Glutamatergic neuron (in vitro differentiated cells): Measurements from ENCODE around the gene NRXN3. TPM values are rescaled to one million over a fixed set of nuclear protein-coding genes. Genes with fewer than 3 reads are reported as not detected.

ENCODE experiments used
- DNase-seq: peaks from one replicate; pipeline ENCODE4 v3.0.0; 2022
- H3K27ac Mint-ChIP-seq: one replicate; pipeline ENCODE4 v1.8.0; 2020; ENCODE audit warnings: mild to moderate bottlenecking, mixed read lengths, inconsistent platforms; ENCODE audit not compliant: unreplicated experiment
- H3K27me3 Mint-ChIP-seq: one replicate; pipeline ENCODE4 v1.8.0; 2020; ENCODE audit warnings: mild to moderate bottlenecking, moderate library complexity, mixed read lengths, inconsistent platforms; ENCODE audit not compliant: unreplicated experiment
- H3K36me3 Mint-ChIP-seq: one replicate; pipeline ENCODE4 v1.8.0; 2020; ENCODE audit warnings: mild to moderate bottlenecking, mixed read lengths, inconsistent platforms; ENCODE audit not compliant: unreplicated experiment
- H3K4me1 Mint-ChIP-seq: one replicate; pipeline ENCODE4 v1.8.0; 2020; ENCODE audit warnings: mild to moderate bottlenecking, low read depth, mixed read lengths, inconsistent platforms; ENCODE audit not compliant: unreplicated experiment
- H3K4me3 Mint-ChIP-seq: one replicate; pipeline ENCODE4 v1.8.0; 2020; ENCODE audit warnings: mild to moderate bottlenecking, mixed read lengths, inconsistent platforms; ENCODE audit not compliant: unreplicated experiment
- H3K9me3 Mint-ChIP-seq: one replicate; pipeline ENCODE4 v1.8.0; 2020; ENCODE audit warnings: mild to moderate bottlenecking, moderate library complexity, mixed read lengths, inconsistent platforms; ENCODE audit not compliant: unreplicated experiment
- total RNA-seq: library from RNA; stranded (reverse); fragmentation: NEBNext Ultra II Directional; extraction: Animal tissue kit (Norgen Biotek cat#: 25700); gene quantifications from one replicate; pipeline ENCODE4 v1.2.1, GENCODE V29; 2021; ENCODE audit not compliant: unreplicated experiment
- TF ChIP-seq, protein P1 (sequence below): fragments of 200-600 bp; sonication (generic); IDR thresholded peaks from one replicate; pipeline ENCODE4 v1.5.0; 2021; ENCODE audit not compliant: partially characterized antibody, unreplicated experiment

NRXN3 gene
- total RNA-seq, 1 donor from 2014 or later, result 1.2 TPM

DNA sequence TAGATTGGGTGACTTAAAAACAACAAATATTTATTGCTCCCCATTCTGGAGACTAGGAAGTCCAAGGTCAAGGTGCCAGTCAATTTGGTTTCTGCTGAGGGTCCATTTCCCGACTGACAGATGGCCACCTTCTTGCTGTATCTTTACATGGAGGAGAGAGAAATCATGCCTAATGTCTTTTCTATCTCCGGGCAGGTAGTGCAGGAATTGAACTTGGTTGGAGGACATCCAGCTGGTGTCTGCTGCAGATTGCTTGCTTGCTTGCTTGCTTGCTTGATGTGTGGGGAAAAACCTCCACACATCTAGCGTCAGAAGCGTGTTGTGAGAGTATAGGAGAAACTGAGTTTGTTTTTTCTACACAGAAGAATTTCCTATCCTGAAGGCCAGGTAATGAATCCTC is 1479.7 kb downstream of the NRXN3 start:
- H3K4me1 Mint-ChIP-seq, result peaks cover under 1% of the 10 kb centered on the region
- peaks cover 4% of the 10 kb centered on the region for H3K27me3 Mint-ChIP-seq
- H3K36me3 Mint-ChIP-seq, result no peaks in the 10 kb centered on the region
- DNase-seq, result no peak
- H3K27ac Mint-ChIP-seq, result no peak overlapping the region
- no peaks in the 10 kb centered on the region for H3K9me3 Mint-ChIP-seq
- no peak overlapping the region for H3K4me3 Mint-ChIP-seq
- TF ChIP-seq, protein P1, sequence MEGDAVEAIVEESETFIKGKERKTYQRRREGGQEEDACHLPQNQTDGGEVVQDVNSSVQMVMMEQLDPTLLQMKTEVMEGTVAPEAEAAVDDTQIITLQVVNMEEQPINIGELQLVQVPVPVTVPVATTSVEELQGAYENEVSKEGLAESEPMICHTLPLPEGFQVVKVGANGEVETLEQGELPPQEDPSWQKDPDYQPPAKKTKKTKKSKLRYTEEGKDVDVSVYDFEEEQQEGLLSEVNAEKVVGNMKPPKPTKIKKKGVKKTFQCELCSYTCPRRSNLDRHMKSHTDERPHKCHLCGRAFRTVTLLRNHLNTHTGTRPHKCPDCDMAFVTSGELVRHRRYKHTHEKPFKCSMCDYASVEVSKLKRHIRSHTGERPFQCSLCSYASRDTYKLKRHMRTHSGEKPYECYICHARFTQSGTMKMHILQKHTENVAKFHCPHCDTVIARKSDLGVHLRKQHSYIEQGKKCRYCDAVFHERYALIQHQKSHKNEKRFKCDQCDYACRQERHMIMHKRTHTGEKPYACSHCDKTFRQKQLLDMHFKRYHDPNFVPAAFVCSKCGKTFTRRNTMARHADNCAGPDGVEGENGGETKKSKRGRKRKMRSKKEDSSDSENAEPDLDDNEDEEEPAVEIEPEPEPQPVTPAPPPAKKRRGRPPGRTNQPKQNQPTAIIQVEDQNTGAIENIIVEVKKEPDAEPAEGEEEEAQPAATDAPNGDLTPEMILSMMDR, result no peak

DNA sequence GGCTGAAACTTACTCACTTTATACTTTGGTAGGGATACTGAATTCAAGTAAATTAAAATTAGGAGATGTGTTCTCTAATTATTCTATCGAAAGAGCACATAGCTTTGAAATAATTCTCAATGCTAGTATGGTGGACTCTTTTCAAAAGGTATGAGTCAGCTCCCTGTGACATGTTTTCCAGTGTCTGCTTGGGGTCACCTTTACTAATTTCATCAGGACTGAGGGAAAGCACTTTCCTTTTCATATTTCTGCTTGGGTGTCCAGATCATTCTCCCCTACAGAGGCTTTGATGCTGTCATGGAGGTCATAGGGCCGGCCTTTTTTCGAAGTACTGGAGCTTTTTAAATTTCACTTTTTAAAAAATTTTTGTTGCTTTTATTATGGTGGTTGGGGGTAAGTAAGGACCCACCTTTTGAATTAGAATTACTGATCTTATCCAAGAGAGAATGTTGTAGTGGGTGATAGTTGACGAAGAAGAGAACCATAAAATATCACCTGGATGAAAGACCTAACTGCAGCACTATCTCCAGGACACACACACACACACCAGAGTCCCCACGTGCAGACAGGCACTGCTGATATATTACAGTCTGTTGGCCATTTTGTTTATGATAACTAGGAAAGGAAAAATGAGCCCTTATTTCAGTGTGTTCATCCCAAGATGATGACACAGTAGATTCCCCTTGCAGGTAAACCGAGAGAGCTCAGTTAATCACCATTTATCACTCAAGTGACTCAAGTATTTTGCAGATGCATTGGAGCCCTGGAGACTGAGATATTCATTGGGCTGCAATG is 1482.5 kb downstream of the NRXN3 start:
- Mint-ChIP-seq H3K36me3 (no peaks in the 10 kb centered on the region), H3K9me3 (no peaks in the 10 kb centered on the region), H3K27ac (no peak overlapping the region), H3K4me3 (no peak overlapping the region), H3K27me3 (peaks cover 4% of the 10 kb centered on the region), H3K4me1 (peaks cover 4% of the 10 kb centered on the region)
- TF ChIP-seq, protein P1, result no peak
- DNase-seq, result no peak

DNA sequence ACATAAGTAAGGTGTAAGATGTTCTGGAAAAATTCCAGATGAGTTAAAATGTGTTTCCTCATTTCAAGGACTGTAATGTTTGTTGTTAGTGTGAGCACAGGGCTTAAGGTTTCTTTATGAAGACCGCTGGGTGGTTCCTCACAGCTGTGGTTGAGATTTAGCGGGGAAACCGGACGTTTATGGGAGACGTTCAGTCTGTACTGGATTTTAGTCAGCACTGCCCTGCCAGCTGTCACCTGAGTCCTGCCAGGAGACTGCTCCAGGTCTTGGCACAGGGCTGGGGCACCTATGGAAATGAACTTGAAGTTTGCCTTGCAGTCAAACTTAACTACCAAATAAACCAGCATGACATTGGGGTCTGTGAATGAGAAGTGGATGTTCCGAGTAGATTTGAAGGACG is 1485.9 kb downstream of the NRXN3 start:
- Mint-ChIP-seq H3K27ac (no peak overlapping the region), H3K4me1 (peaks cover 12% of the 10 kb centered on the region), H3K9me3 (no peaks in the 10 kb centered on the region), H3K4me3 (no peak overlapping the region), H3K27me3 (peaks cover 2% of the 10 kb centered on the region), H3K36me3 (no peaks in the 10 kb centered on the region)
- TF ChIP-seq, protein P1, result no peak
- no peak for DNase-seq

DNA sequence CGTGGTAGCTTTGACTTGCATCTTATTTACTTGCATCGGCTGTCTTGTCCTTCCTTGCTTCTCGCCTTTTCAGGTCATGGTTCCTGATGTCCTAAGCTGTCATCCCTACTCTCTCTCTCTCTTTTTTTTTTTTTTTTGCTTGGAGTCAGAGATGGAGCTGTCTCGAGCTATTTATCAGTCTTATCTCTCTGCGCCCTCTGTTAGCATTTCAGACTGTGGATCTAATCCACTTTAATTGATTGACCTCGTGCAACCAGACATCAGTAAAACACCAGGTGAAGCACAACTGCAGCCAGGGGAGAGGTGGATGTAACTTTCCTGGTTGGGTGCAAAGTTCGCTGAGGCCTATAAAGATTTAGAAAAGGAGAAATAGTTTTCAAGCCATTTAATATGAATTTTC is 1486.3 kb downstream of the NRXN3 start:
- no peak for DNase-seq
- Mint-ChIP-seq H3K4me1 (peaks cover 12% of the 10 kb centered on the region), H3K4me3 (no peak overlapping the region), H3K36me3 (no peaks in the 10 kb centered on the region), H3K9me3 (no peaks in the 10 kb centered on the region), H3K27me3 (peaks cover 2% of the 10 kb centered on the region), H3K27ac (no peak overlapping the region)
- TF ChIP-seq, protein P1, result no peak

DNA sequence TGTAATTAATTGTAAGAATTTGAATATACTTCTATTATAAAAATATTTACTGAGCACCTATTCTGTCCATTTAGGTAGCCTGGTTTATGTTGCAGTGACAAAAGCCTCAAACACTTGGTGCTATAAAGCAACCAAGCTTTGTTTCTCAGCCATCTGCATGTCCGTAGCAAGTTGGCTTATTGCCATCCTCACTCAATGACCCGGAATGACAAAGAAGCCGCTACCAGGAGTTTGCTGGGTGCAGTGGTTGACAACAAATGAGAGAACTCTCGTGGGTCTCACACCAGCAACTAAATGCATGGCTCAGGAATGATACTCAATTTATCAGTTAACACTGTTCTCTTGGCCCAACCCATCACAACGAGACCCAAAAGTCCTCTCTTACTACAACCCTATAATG is 1488.0 kb downstream of the NRXN3 start:
- H3K27ac Mint-ChIP-seq, result no peak overlapping the region
- DNase-seq, result no peak
- no peak overlapping the region for H3K4me3 Mint-ChIP-seq
- no peaks in the 10 kb centered on the region for H3K36me3 Mint-ChIP-seq
- H3K27me3 Mint-ChIP-seq, result no peaks in the 10 kb centered on the region
- peaks cover 12% of the 10 kb centered on the region for H3K4me1 Mint-ChIP-seq
- TF ChIP-seq, protein P1, result no peak
- H3K9me3 Mint-ChIP-seq, result no peaks in the 10 kb centered on the region
